DMS79 (cell line): ENCODE measurements around the gene SULT1A2.
"Not testable (repeated sequence)": the region's sequence is repeated elsewhere in the genome, so short reads cannot be mapped to it uniquely, and the experiment has no call there.

Experiments used
- DNase-seq: peaks from one replicate; lab custom pipeline; 2025; lab: John Stamatoyannopoulos, UW

The SULT1A2 gene

GRCh38 chr16:28558456-28558855 is 38.4 kb downstream of the SULT1A2 start:
- no peak for DNase-seq

GRCh38 chr16:28556914-28557320 is 39.9 kb downstream of the SULT1A2 start:
- no peak for DNase-seq

- DNase-seq, result no peak
Measured at GRCh38 chr16:28555561-28555960, 41.3 kb downstream of the SULT1A2 start.

- DNase-seq, result no peak
Measured at GRCh38 chr16:28554634-28555423, 42.0 kb downstream of the SULT1A2 start.

GRCh38 chr16:28553776-28554633 is 42.8 kb downstream of the SULT1A2 start, which contains the start of gene SGF29:
Gene SGF29 (plus strand): TSS chr16:28553920. CDS start chr16:28581070, 27,150 bp downstream.
- DNase-seq, result peak; percentile 80

- no peak for DNase-seq
Measured at GRCh38 chr16:28549301-28549899, 47.5 kb downstream of the SULT1A2 start.

- DNase-seq, result no peak
Measured at GRCh38 chr16:28548306-28548802, 48.5 kb downstream of the SULT1A2 start.

GRCh38 chr16:28546626-28547025 is 50.2 kb downstream of the SULT1A2 start:
- DNase-seq, result no peak

- DNase-seq, result not testable (repeated sequence)
Measured at GRCh38 chr16:28545964-28546363, 50.9 kb downstream of the SULT1A2 start.

- no peak for DNase-seq
Measured at GRCh38 chr16:28544998-28545397, 51.9 kb downstream of the SULT1A2 start.

- peak; percentile 38 for DNase-seq
Measured at GRCh38 chr16:28543072-28543471, 53.8 kb downstream of the SULT1A2 start.

GRCh38 chr16:28542646-28543045 is 54.2 kb downstream of the SULT1A2 start:
- no peak for DNase-seq
